Measurements from ENCODE around the gene ANXA1. TPM values are rescaled to one million over a fixed set of nuclear protein-coding genes. Genes with fewer than 3 reads are reported as not detected.

ANXA1 gene
- total RNA-seq, 2 donors from 2014 or later: 37.9 to 44.8 TPM

- intact Hi-C loops (cut with DNase I): no loop called here
- DNase-seq (no peak), ATAC-seq (no peak)
- no peak overlapping the region for H3K4me3 ChIP-seq
- no peaks in the 10 kb centered on the region for H3K36me3 ChIP-seq (replicated peaks in 1 of 2; ENCODE audit: insufficient read depth in 1 of 2, low read depth in 2 of 2)
- 88% methylated on average over 5 of the region's 5 CpGs for WGBS, 2 donors
- no peak overlapping the region for H3K27ac ChIP-seq
- TF ChIP-seq CTCF (IDR thresholded peaks at IDR 0.05): no peak
- TF ChIP-seq POLR2A (IDR thresholded peaks at IDR 0.05): no peak
- H3K4me1 ChIP-seq: no peaks in the 10 kb centered on the region
- H3K27me3 ChIP-seq: no peaks in the 10 kb centered on the region
- no peaks in the 10 kb centered on the region for H3K9me3 ChIP-seq
These were observed 9.2 kb downstream of the ANXA1 start for GRCh38 chr9:73160868-73161267.

GRCh38 chr9:73162987-73163768, 11.5 kb downstream of the ANXA1 start:
- H3K9me3 ChIP-seq: no peaks in the 10 kb centered on the region
- H3K4me3 ChIP-seq: no peak overlapping the region
- H3K36me3 ChIP-seq (replicated peaks in 1 of 2; ENCODE audit: insufficient read depth in 1 of 2, low read depth in 2 of 2): no peaks in the 10 kb centered on the region
- TF ChIP-seq CTCF (IDR thresholded peaks at IDR 0.05): no peak
- no peak for TF ChIP-seq POLR2A (IDR thresholded peaks at IDR 0.05)
- no peak overlapping the region for H3K27ac ChIP-seq
- 64 to 78% methylated on average over 6 of the region's 6 CpGs for WGBS, 2 donors
- no peaks in the 10 kb centered on the region for H3K27me3 ChIP-seq
- no peak for DNase-seq
- H3K4me1 ChIP-seq: no peaks in the 10 kb centered on the region
- no peak for ATAC-seq
- intact Hi-C loops (cut with DNase I): no loop called here

GRCh38 chr9:73165911-73166310, 14.2 kb downstream of the ANXA1 start:
- 71 to 89% methylated on average over 2 of the region's 2 CpGs for WGBS, 2 donors
- H3K4me3 ChIP-seq: no peak overlapping the region
- H3K4me1 ChIP-seq: no peaks in the 10 kb centered on the region
- H3K27ac ChIP-seq: no peak overlapping the region
- TF ChIP-seq CTCF (IDR thresholded peaks at IDR 0.05) (no peak), POLR2A (IDR thresholded peaks at IDR 0.05) (no peak)
- H3K27me3 ChIP-seq: no peaks in the 10 kb centered on the region
- ATAC-seq (no peak), DNase-seq (no peak)
- H3K36me3 ChIP-seq (replicated peaks in 1 of 2; ENCODE audit: insufficient read depth in 1 of 2, low read depth in 2 of 2): no peaks in the 10 kb centered on the region
- intact Hi-C loops (cut with DNase I): no loop called here
- H3K9me3 ChIP-seq: no peaks in the 10 kb centered on the region

- H3K27me3 ChIP-seq: no peaks in the 10 kb centered on the region
- ATAC-seq (no peak), DNase-seq (no peak)
- intact Hi-C loops (cut with DNase I): no loop called here
- no peak overlapping the region for H3K4me3 ChIP-seq
- WGBS, 2 donors: 79 to 91% methylated on average over 3 of the region's 3 CpGs
- no peaks in the 10 kb centered on the region for H3K36me3 ChIP-seq (replicated peaks in 1 of 2; ENCODE audit: insufficient read depth in 1 of 2, low read depth in 2 of 2)
- no peaks in the 10 kb centered on the region for H3K4me1 ChIP-seq
- no peak overlapping the region for H3K27ac ChIP-seq
- TF ChIP-seq POLR2A (IDR thresholded peaks at IDR 0.05): no peak
- TF ChIP-seq CTCF (IDR thresholded peaks at IDR 0.05): no peak
- H3K9me3 ChIP-seq: no peaks in the 10 kb centered on the region
These were observed 14.8 kb downstream of the ANXA1 start for GRCh38 chr9:73166468-73166867.

GRCh38 chr9:73167614-73168013, 15.9 kb downstream of the ANXA1 start:
- intact Hi-C loops (cut with DNase I): no loop called here
- TF ChIP-seq CTCF (IDR thresholded peaks at IDR 0.05) (no peak), POLR2A (IDR thresholded peaks at IDR 0.05) (no peak)
- DNase-seq (no peak), ATAC-seq (no peak)
- Histone ChIP-seq H3K4me3 (no peak overlapping the region), H3K4me1 (no peaks in the 10 kb centered on the region), H3K9me3 (no peaks in the 10 kb centered on the region), H3K27me3 (no peaks in the 10 kb centered on the region), H3K36me3 (replicated peaks in 1 of 2; ENCODE audit: insufficient read depth in 1 of 2, low read depth in 2 of 2) (no peaks in the 10 kb centered on the region), H3K27ac (no peak overlapping the region)
- WGBS, 2 donors: 45 to 52% methylated on average over 4 of the region's 4 CpGs

All from body of pancreas (tissue), 4 donors.